ENCODE results near the gene SLC27A4.

SLC27A4 gene

GRCh38 chr9:128404560-128404959 is 64.2 kb downstream of the SLC27A4 start:
- Histone ChIP-seq H3K9ac (ENCODE audit: low read length) (no peak overlapping the region), H3K36me3 (ENCODE audit: control insufficient read depth in 1 of 2, insufficient read depth in 2 of 2, low read depth in 1 of 2, low read length in 2 of 2) (no peaks in the 10 kb centered on the region), H2AFZ (ENCODE audit: low read depth, low read length) (no peak overlapping the region), H3K4ac (ENCODE audit: low read depth in 1 of 2, low read length in 2 of 2) (no peak overlapping the region), H3K27me3 (ENCODE audit: control insufficient read depth in 1 of 2, insufficient read depth in 1 of 2, low read length in 2 of 2) (peaks cover 12 to 16% of the 10 kb centered on the region in 2 experiments), H3K27ac (ENCODE audit: low read length, poor library complexity, severe bottlenecking) (no peak overlapping the region), H3K4me1 (ENCODE audit: control insufficient read depth, insufficient read depth, low read depth, low read length) (peaks cover 20% of the 10 kb centered on the region), H2BK12ac (ENCODE audit: low read length in 2 of 2) (no peak overlapping the region), H3K4me3 (ENCODE audit: insufficient read depth in 1 of 2, low read depth in 1 of 2, low read length in 2 of 2) (no peak overlapping the region), H3K14ac (ENCODE audit: low read length in 2 of 2) (no peak overlapping the region), H3K23ac (ENCODE audit: low read length in 2 of 2) (no peak overlapping the region), H2BK5ac (ENCODE audit: low read depth, low read length, poor library complexity, severe bottlenecking) (no peak overlapping the region), H2AK5ac (ENCODE audit: low read length, severe bottlenecking) (no peak overlapping the region), H3K18ac (ENCODE audit: low read depth in 1 of 2, low read length in 2 of 2) (no peak overlapping the region), H2BK15ac (ENCODE audit: low read depth, poor library complexity, severe bottlenecking) (no peak overlapping the region), H3K79me1 (replicated peaks; ENCODE audit: low read length, poor library complexity, severe bottlenecking) (no peaks in the 10 kb centered on the region), H4K8ac (ENCODE audit: low read length) (no peak overlapping the region), H2BK120ac (ENCODE audit: low read depth, low read length) (no peak overlapping the region), H3K9me3 (ENCODE audit: control insufficient read depth, low read length) (no peaks in the 10 kb centered on the region), H4K91ac (ENCODE audit: low read length) (no peak overlapping the region), H3K4me2 (ENCODE audit: low read length, poor library complexity, severe bottlenecking) (no peak overlapping the region)
- no peak for DNase-seq
- 69% methylated on average over 2 of the region's 5 CpGs for WGBS

- no peak overlapping the region for H3K4me2 ChIP-seq (ENCODE audit: low read length, poor library complexity, severe bottlenecking)
Measured at GRCh38 chr9:128405077-128405779, 64.9 kb downstream of the SLC27A4 start.

GRCh38 chr9:128405780-128406171 is 65.4 kb downstream of the SLC27A4 start:
- no peak overlapping the region for H3K23ac ChIP-seq (ENCODE audit: low read length in 2 of 2)
- H2AK5ac ChIP-seq (ENCODE audit: low read length, severe bottlenecking): no peak overlapping the region
- peaks cover under 1 to 9% of the 10 kb centered on the region in 2 experiments for H3K27me3 ChIP-seq (ENCODE audit: control insufficient read depth in 1 of 2, insufficient read depth in 1 of 2, low read length in 2 of 2)
- H2BK5ac ChIP-seq (ENCODE audit: low read depth, low read length, poor library complexity, severe bottlenecking): no peak overlapping the region
- no peaks in the 10 kb centered on the region for H3K9me3 ChIP-seq (ENCODE audit: control insufficient read depth, low read length)
- no peak overlapping the region for H2AFZ ChIP-seq (ENCODE audit: low read depth, low read length)
- H3K14ac ChIP-seq (ENCODE audit: low read length in 2 of 2): no peak overlapping the region
- no peak for DNase-seq
- no peaks in the 10 kb centered on the region for H3K79me1 ChIP-seq (replicated peaks; ENCODE audit: low read length, poor library complexity, severe bottlenecking)
- 88% methylated on average over 6 of the region's 7 CpGs for WGBS
- H3K4ac ChIP-seq (ENCODE audit: low read depth in 1 of 2, low read length in 2 of 2): no peak overlapping the region
- H3K18ac ChIP-seq (ENCODE audit: low read depth in 1 of 2, low read length in 2 of 2): no peak overlapping the region
- H2BK12ac ChIP-seq (ENCODE audit: low read length in 2 of 2): no peak overlapping the region
- no peak overlapping the region for H2BK15ac ChIP-seq (ENCODE audit: low read depth, poor library complexity, severe bottlenecking)
- H3K4me2 ChIP-seq (ENCODE audit: low read length, poor library complexity, severe bottlenecking): no peak overlapping the region
- peak overlapping the region; percentile 32 for H3K9ac ChIP-seq (ENCODE audit: low read length)
- no peak overlapping the region for H3K27ac ChIP-seq (ENCODE audit: low read length, poor library complexity, severe bottlenecking)
- H3K36me3 ChIP-seq (ENCODE audit: control insufficient read depth in 1 of 2, insufficient read depth in 2 of 2, low read depth in 1 of 2, low read length in 2 of 2): no peaks in the 10 kb centered on the region
- no peak overlapping the region for H3K4me3 ChIP-seq (ENCODE audit: insufficient read depth in 1 of 2, low read depth in 1 of 2, low read length in 2 of 2)
- no peak overlapping the region for H4K8ac ChIP-seq (ENCODE audit: low read length)
- no peak overlapping the region for H4K91ac ChIP-seq (ENCODE audit: low read length)
- H3K4me1 ChIP-seq (ENCODE audit: control insufficient read depth, insufficient read depth, low read depth, low read length): peaks cover 20% of the 10 kb centered on the region
- no peak overlapping the region for H2BK120ac ChIP-seq (ENCODE audit: low read depth, low read length)

More at GRCh38 chr9:128405077-128405779, 64.9 kb downstream of the SLC27A4 start:
- H3K14ac ChIP-seq (ENCODE audit: low read length in 2 of 2): no peak overlapping the region
- peaks cover 6 to 9% of the 10 kb centered on the region in 2 experiments for H3K27me3 ChIP-seq (ENCODE audit: control insufficient read depth in 1 of 2, insufficient read depth in 1 of 2, low read length in 2 of 2)
- 63% methylated on average over 12 of the region's 20 CpGs for WGBS
- H3K9me3 ChIP-seq (ENCODE audit: control insufficient read depth, low read length): no peaks in the 10 kb centered on the region
- no peak overlapping the region for H2BK15ac ChIP-seq (ENCODE audit: low read depth, poor library complexity, severe bottlenecking)
- H3K27ac ChIP-seq (ENCODE audit: low read length, poor library complexity, severe bottlenecking): no peak overlapping the region
- H2BK12ac ChIP-seq (ENCODE audit: low read length in 2 of 2): no peak overlapping the region
- no peak overlapping the region for H2BK120ac ChIP-seq (ENCODE audit: low read depth, low read length)
- H3K4me3 ChIP-seq (ENCODE audit: insufficient read depth in 1 of 2, low read depth in 1 of 2, low read length in 2 of 2): no peak overlapping the region
- peaks cover 20% of the 10 kb centered on the region for H3K4me1 ChIP-seq (ENCODE audit: control insufficient read depth, insufficient read depth, low read depth, low read length)
- H3K4ac ChIP-seq (ENCODE audit: low read depth in 1 of 2, low read length in 2 of 2): no peak overlapping the region
- peak overlapping the region in 1 of 2 experiments; percentile 42 for H3K18ac ChIP-seq (ENCODE audit: low read depth in 1 of 2, low read length in 2 of 2)
- H2AK5ac ChIP-seq (ENCODE audit: low read length, severe bottlenecking): no peak overlapping the region
- no peaks in the 10 kb centered on the region for H3K79me1 ChIP-seq (replicated peaks; ENCODE audit: low read length, poor library complexity, severe bottlenecking)
- H4K8ac ChIP-seq (ENCODE audit: low read length): peak overlapping the region; percentile 45
- DNase-seq: no peak
- no peaks in the 10 kb centered on the region for H3K36me3 ChIP-seq (ENCODE audit: control insufficient read depth in 1 of 2, insufficient read depth in 2 of 2, low read depth in 1 of 2, low read length in 2 of 2)
- H3K9ac ChIP-seq (ENCODE audit: low read length): peak overlapping the region; percentile 32
- peak overlapping the region; percentile 16 for H2AFZ ChIP-seq (ENCODE audit: low read depth, low read length)
- peak overlapping the region; percentile 1 for H4K91ac ChIP-seq (ENCODE audit: low read length)
- H3K23ac ChIP-seq (ENCODE audit: low read length in 2 of 2): peak overlapping the region in 1 of 2 experiments; percentile 42
- no peak overlapping the region for H2BK5ac ChIP-seq (ENCODE audit: low read depth, low read length, poor library complexity, severe bottlenecking)

DNA sequence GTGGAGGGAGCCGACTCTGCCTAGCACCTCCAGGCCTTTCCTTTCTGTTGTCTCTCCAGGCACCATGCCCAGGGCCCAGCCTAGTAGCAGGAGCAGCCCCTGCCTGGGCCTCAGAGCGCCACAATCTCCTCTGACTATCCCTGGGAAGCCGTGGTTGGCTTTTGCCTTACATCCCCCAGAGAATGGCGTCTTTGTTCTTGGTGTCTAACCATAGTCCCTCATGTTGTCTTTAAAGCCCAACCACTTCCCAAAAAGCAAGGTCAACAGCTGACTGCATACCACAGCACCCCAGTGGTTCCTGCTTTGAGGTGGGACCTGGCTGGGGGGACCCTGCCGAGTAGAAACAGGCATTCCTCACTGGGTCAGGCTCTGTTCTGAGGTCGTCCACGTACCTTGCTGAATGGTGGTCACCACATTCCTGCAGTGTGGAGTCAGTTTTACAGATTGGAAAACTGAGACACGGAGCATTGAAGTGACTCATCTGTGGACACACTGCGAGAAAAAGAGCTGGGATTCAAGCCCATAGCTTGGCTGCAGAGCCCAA is 66.6 kb downstream of the SLC27A4 start:
- H3K18ac ChIP-seq (ENCODE audit: low read depth in 1 of 2, low read length in 2 of 2): no peak overlapping the region
- no peak overlapping the region for H4K91ac ChIP-seq (ENCODE audit: low read length)
- H3K9ac ChIP-seq (ENCODE audit: low read length): peak overlapping the region; percentile 35
- no peak overlapping the region for H2AK5ac ChIP-seq (ENCODE audit: low read length, severe bottlenecking)
- peaks cover 6 to 17% of the 10 kb centered on the region in 2 experiments for H3K27me3 ChIP-seq (ENCODE audit: control insufficient read depth in 1 of 2, insufficient read depth in 1 of 2, low read length in 2 of 2)
- H3K14ac ChIP-seq (ENCODE audit: low read length in 2 of 2): no peak overlapping the region
- peaks cover 20% of the 10 kb centered on the region for H3K4me1 ChIP-seq (ENCODE audit: control insufficient read depth, insufficient read depth, low read depth, low read length)
- 69% methylated on average over 9 of the region's 9 CpGs for WGBS
- H2BK15ac ChIP-seq (ENCODE audit: low read depth, poor library complexity, severe bottlenecking): no peak overlapping the region
- no peak for DNase-seq
- H3K79me1 ChIP-seq (replicated peaks; ENCODE audit: low read length, poor library complexity, severe bottlenecking): no peaks in the 10 kb centered on the region
- no peak overlapping the region for H2BK5ac ChIP-seq (ENCODE audit: low read depth, low read length, poor library complexity, severe bottlenecking)
- no peak overlapping the region for H3K23ac ChIP-seq (ENCODE audit: low read length in 2 of 2)
- no peaks in the 10 kb centered on the region for H3K36me3 ChIP-seq (ENCODE audit: control insufficient read depth in 1 of 2, insufficient read depth in 2 of 2, low read depth in 1 of 2, low read length in 2 of 2)
- H2BK120ac ChIP-seq (ENCODE audit: low read depth, low read length): no peak overlapping the region
- H3K4ac ChIP-seq (ENCODE audit: low read depth in 1 of 2, low read length in 2 of 2): no peak overlapping the region
- H3K4me3 ChIP-seq (ENCODE audit: insufficient read depth in 1 of 2, low read depth in 1 of 2, low read length in 2 of 2): no peak overlapping the region
- H4K8ac ChIP-seq (ENCODE audit: low read length): no peak overlapping the region
- H2BK12ac ChIP-seq (ENCODE audit: low read length in 2 of 2): no peak overlapping the region
- peak overlapping the region; percentile 36 for H2AFZ ChIP-seq (ENCODE audit: low read depth, low read length)
- H3K27ac ChIP-seq (ENCODE audit: low read length, poor library complexity, severe bottlenecking): no peak overlapping the region
- no peaks in the 10 kb centered on the region for H3K9me3 ChIP-seq (ENCODE audit: control insufficient read depth, low read length)
- H3K4me2 ChIP-seq (ENCODE audit: low read length, poor library complexity, severe bottlenecking): no peak overlapping the region

Measured in mesenchymal stem cell (in vitro differentiated cells and primary cell).